HEK293 (cell line): ENCODE results near the gene ZNF862.

Source experiments
- CTCF ChIA-PET: fragments of 350-600 bp; formaldehyde crosslinking; extraction: SDS; loops from one replicate; lab custom pipeline; 2021; ENCODE audit warnings: antibody characterized with exemption; lab: Yijun Ruan, JAX
- POLR2A ChIA-PET: fragments of 300-600 bp; formaldehyde crosslinking; extraction: SDS; loops from one replicate; lab custom pipeline; 2020; ENCODE audit warnings: antibody characterized with exemption, inconsistent platforms; lab: Yijun Ruan, JAX
- H3K27ac ChIP-seq: fragments of 200-500 bp; sonication (Bioruptor generic); 2 replicates; pipeline ENCODE4 v1.5.1; 2014; ENCODE audit warnings: low read depth, low read length, control low read depth, inconsistent platforms; ENCODE audit errors: extremely low read depth
- H3K36me3 ChIP-seq, 2 experiments: fragments of 200-500 bp in 1 of 2; sonication (Bioruptor generic) in 1 of 2; 1 replicate in 1 of 2; 2 replicates in 1 of 2; pipeline ENCODE4 v1.5.1; 2014 to 2017; ENCODE audit warnings: inconsistent platforms in 2 of 2, low read length in 2 of 2; ENCODE audit not compliant: control insufficient read depth in 2 of 2, insufficient read depth in 1 of 2
- H3K4me1 ChIP-seq: fragments of 200-500 bp; sonication (Bioruptor generic); 2 replicates; pipeline ENCODE4 v1.5.1; 2014; ENCODE audit warnings: mild to moderate bottlenecking, low read length, inconsistent platforms; ENCODE audit not compliant: control insufficient read depth, insufficient read depth
- H3K4me3 ChIP-seq: 2 replicates; pipeline ENCODE4 v1.5.1; 2011; ENCODE audit warnings: low read depth, mild to moderate bottlenecking, control low read depth, low read length, moderate library complexity
- H3K9me3 ChIP-seq: fragments of 200-500 bp; sonication (Bioruptor generic); 2 replicates; pipeline ENCODE4 v1.5.1; 2014; ENCODE audit warnings: low read depth, low read length, inconsistent platforms; ENCODE audit not compliant: control insufficient read depth, insufficient read depth
- KLF9 ChIP-seq: fragments of 450-650 bp; formaldehyde crosslinking; IDR thresholded peaks from 2 replicates; pipeline ENCODE4 v1.5.1; 2016; ENCODE audit warnings: missing biosample characterization, missing genetic modification characterization, low read depth
- TRIM28 ChIP-seq: IDR thresholded peaks from 2 replicates; pipeline ENCODE4 v1.6.1; 2011; ENCODE audit warnings: low read length, control low read depth, borderline replicate concordance
- ZBTB26 ChIP-seq: fragments of 450-650 bp; formaldehyde crosslinking; optimal IDR thresholded peaks from 2 replicates; pipeline ENCODE3; 2016; ENCODE audit warnings: missing biosample characterization, mild to moderate bottlenecking, missing genetic modification characterization
- ZFHX2 ChIP-seq: fragments of 450-650 bp; formaldehyde crosslinking; conservative IDR thresholded peaks from 2 replicates; pipeline ENCODE4 v1.5.1; 2016; ENCODE audit warnings: missing biosample characterization, missing genetic modification characterization
- ZFP41 ChIP-seq: fragments of 450-650 bp; formaldehyde crosslinking; IDR thresholded peaks from 2 replicates; pipeline ENCODE4 v1.5.1; 2016; ENCODE audit warnings: missing biosample characterization, missing genetic modification characterization, borderline replicate concordance
- ZNF10 ChIP-seq: fragments of 450-650 bp; formaldehyde crosslinking; IDR thresholded peaks from 2 replicates; pipeline ENCODE4 v1.5.1; 2017; ENCODE audit warnings: missing biosample characterization, missing genetic modification characterization
- ZNF202 ChIP-seq: fragments of 450-650 bp; formaldehyde crosslinking; IDR thresholded peaks from 2 replicates; pipeline ENCODE4 v1.5.1; 2016; ENCODE audit warnings: missing biosample characterization, missing genetic modification characterization, borderline replicate concordance
- ZNF354C ChIP-seq: fragments of 450-650 bp; formaldehyde crosslinking; IDR thresholded peaks from 2 replicates; pipeline ENCODE4 v1.5.1; 2016; ENCODE audit warnings: missing biosample characterization, missing genetic modification characterization, low read depth, borderline replicate concordance
- ZNF423 ChIP-seq: fragments of 450-650 bp; formaldehyde crosslinking; IDR thresholded peaks from 2 replicates; pipeline ENCODE4 v1.5.1; 2016; ENCODE audit warnings: missing biosample characterization, missing genetic modification characterization
- ZNF530 ChIP-seq: fragments of 450-650 bp; formaldehyde crosslinking; IDR thresholded peaks from 2 replicates; pipeline ENCODE4 v1.5.1; 2016; ENCODE audit warnings: low read depth, missing biosample characterization, missing genetic modification characterization
- ZNF549 ChIP-seq: fragments of 450-650 bp; IDR thresholded peaks from 2 replicates; pipeline ENCODE4 v1.5.1; 2018; ENCODE audit warnings: missing biosample characterization, missing genetic modification characterization, mild to moderate bottlenecking, inconsistent platforms, moderate library complexity
- ZNF610 ChIP-seq: fragments of 450-650 bp; formaldehyde crosslinking; IDR thresholded peaks from 2 replicates; pipeline ENCODE4 v1.5.1; 2016; ENCODE audit warnings: missing biosample characterization, missing genetic modification characterization, borderline replicate concordance
- ZNF626 ChIP-seq: fragments of 450-650 bp; sonication (Bioruptor Pico); formaldehyde crosslinking; IDR thresholded peaks from 2 replicates; pipeline ENCODE4 v1.5.1; 2018; ENCODE audit warnings: missing biosample characterization, missing genetic modification characterization, inconsistent platforms
- ZNF707 ChIP-seq: fragments of 450-650 bp; formaldehyde crosslinking; IDR thresholded peaks from 2 replicates; pipeline ENCODE4 v1.5.1; 2016; ENCODE audit warnings: missing biosample characterization, missing genetic modification characterization
- TF ChIP-seq, protein P1 (sequence below): fragments of 450-650 bp; formaldehyde crosslinking; IDR thresholded peaks from 2 replicates; pipeline ENCODE4 v1.5.1; 2016; ENCODE audit warnings: missing biosample characterization, missing genetic modification characterization
- TF ChIP-seq, protein P2 (sequence below): fragments of 450-650 bp; formaldehyde crosslinking; IDR thresholded peaks from 2 replicates; pipeline ENCODE4 v1.5.1; 2017; ENCODE audit warnings: missing biosample characterization, missing genetic modification characterization
- TF ChIP-seq, protein P3 (sequence below): fragments of 450-650 bp; formaldehyde crosslinking; IDR thresholded peaks from 2 replicates; pipeline ENCODE4 v1.5.1; 2017; ENCODE audit warnings: missing biosample characterization, missing genetic modification characterization
- TF ChIP-seq, protein P4 (sequence below): fragments of 450-650 bp; formaldehyde crosslinking; IDR thresholded peaks from 2 replicates; pipeline ENCODE4 v1.5.1; 2016; ENCODE audit warnings: missing biosample characterization, missing genetic modification characterization
- TF ChIP-seq, protein P5 (sequence below): fragments of 450-650 bp; formaldehyde crosslinking; IDR thresholded peaks from 2 replicates; pipeline ENCODE4 v1.5.1; 2017; ENCODE audit warnings: missing biosample characterization, missing genetic modification characterization

ZNF862 gene

GRCh38 chr7:149804106-149804505 lies 34.1 kb upstream of the ZNF862 start (continued):
- TF ChIP-seq, protein P1, sequence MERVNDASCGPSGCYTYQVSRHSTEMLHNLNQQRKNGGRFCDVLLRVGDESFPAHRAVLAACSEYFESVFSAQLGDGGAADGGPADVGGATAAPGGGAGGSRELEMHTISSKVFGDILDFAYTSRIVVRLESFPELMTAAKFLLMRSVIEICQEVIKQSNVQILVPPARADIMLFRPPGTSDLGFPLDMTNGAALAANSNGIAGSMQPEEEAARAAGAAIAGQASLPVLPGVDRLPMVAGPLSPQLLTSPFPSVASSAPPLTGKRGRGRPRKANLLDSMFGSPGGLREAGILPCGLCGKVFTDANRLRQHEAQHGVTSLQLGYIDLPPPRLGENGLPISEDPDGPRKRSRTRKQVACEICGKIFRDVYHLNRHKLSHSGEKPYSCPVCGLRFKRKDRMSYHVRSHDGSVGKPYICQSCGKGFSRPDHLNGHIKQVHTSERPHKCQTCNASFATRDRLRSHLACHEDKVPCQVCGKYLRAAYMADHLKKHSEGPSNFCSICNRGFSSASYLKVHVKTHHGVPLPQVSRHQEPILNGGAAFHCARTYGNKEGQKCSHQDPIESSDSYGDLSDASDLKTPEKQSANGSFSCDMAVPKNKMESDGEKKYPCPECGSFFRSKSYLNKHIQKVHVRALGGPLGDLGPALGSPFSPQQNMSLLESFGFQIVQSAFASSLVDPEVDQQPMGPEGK (tag by site-specific recombination) = no peak

GRCh38 chr7:149806726-149807125 lies 31.4 kb upstream of the ZNF862 start:
- Histone ChIP-seq H3K36me3 (no peaks in the 10 kb centered on the region), H3K9me3 (no peaks in the 10 kb centered on the region), H3K27ac (no peak overlapping the region), H3K4me3 (no peak overlapping the region), H3K4me1 (no peaks in the 10 kb centered on the region)
- TF ChIP-seq ZNF626 (no peak), ZNF530 (no peak), ZNF354C (tag by site-specific recombination) (no peak), ZBTB26 (no peak), ZFP41 (no peak), ZNF549 (tag by site-specific recombination) (no peak), ZNF610 (tag by site-specific recombination) (no peak), KLF9 (no peak), ZNF202 (tag by site-specific recombination) (no peak), ZNF707 (tag by site-specific recombination) (no peak), ZFHX2 (tag by site-specific recombination) (no peak), ZNF10 (tag by site-specific recombination) (no peak), TRIM28 (no peak), ZNF423 (tag by site-specific recombination) (no peak)
- TF ChIP-seq, protein P2, sequence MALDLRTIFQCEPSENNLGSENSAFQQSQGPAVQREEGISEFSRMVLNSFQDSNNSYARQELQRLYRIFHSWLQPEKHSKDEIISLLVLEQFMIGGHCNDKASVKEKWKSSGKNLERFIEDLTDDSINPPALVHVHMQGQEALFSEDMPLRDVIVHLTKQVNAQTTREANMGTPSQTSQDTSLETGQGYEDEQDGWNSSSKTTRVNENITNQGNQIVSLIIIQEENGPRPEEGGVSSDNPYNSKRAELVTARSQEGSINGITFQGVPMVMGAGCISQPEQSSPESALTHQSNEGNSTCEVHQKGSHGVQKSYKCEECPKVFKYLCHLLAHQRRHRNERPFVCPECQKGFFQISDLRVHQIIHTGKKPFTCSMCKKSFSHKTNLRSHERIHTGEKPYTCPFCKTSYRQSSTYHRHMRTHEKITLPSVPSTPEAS = no peak
- TF ChIP-seq, protein P3, sequence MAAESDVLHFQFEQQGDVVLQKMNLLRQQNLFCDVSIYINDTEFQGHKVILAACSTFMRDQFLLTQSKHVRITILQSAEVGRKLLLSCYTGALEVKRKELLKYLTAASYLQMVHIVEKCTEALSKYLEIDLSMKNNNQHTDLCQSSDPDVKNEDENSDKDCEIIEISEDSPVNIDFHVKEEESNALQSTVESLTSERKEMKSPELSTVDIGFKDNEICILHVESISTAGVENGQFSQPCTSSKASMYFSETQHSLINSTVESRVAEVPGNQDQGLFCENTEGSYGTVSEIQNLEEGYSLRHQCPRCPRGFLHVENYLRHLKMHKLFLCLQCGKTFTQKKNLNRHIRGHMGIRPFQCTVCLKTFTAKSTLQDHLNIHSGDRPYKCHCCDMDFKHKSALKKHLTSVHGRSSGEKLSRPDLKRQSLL (tag by site-specific recombination) = no peak
- TF ChIP-seq, protein P4, sequence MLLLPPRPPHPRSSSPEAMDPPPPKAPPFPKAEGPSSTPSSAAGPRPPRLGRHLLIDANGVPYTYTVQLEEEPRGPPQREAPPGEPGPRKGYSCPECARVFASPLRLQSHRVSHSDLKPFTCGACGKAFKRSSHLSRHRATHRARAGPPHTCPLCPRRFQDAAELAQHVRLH (tag by site-specific recombination) = no peak
- TF ChIP-seq, protein P5, sequence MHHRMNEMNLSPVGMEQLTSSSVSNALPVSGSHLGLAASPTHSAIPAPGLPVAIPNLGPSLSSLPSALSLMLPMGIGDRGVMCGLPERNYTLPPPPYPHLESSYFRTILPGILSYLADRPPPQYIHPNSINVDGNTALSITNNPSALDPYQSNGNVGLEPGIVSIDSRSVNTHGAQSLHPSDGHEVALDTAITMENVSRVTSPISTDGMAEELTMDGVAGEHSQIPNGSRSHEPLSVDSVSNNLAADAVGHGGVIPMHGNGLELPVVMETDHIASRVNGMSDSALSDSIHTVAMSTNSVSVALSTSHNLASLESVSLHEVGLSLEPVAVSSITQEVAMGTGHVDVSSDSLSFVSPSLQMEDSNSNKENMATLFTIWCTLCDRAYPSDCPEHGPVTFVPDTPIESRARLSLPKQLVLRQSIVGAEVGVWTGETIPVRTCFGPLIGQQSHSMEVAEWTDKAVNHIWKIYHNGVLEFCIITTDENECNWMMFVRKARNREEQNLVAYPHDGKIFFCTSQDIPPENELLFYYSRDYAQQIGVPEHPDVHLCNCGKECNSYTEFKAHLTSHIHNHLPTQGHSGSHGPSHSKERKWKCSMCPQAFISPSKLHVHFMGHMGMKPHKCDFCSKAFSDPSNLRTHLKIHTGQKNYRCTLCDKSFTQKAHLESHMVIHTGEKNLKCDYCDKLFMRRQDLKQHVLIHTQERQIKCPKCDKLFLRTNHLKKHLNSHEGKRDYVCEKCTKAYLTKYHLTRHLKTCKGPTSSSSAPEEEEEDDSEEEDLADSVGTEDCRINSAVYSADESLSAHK = no peak
- ChIA-PET POLR2A (interaction anchor here (0.6 kb wide), 1 partner anchor 658 kb away, joined by 5 read pairs; no protein-coding TSS in a partner anchor), CTCF (interaction anchor here (0.6 to 2.6 kb wide), 21 partner anchors 8 to 497 kb away, joined by 3 to 21 read pairs (median 4); partner anchors contain the start of gene ZNF862)
